Osteoblast (primary cell): ENCODE results near the gene AMOTL2. TPM values are rescaled to one million over a fixed set of nuclear protein-coding genes. Genes with fewer than 3 reads are reported as not detected.

Experiments
- DNase-seq: peaks from one replicate; pipeline ENCODE4 v3.0.0; 2011; ENCODE audit warnings: low spot score, mixed read lengths; ENCODE audit not compliant: insufficient read length; ENCODE audit errors: missing footprints
- H2AFZ ChIP-seq: 2 replicates; pipeline ENCODE4 v1.6.0; 2011; ENCODE audit warnings: mild to moderate bottlenecking, low read length
- H3K27ac ChIP-seq: 2 replicates; pipeline ENCODE4 v1.5.1; 2011; ENCODE audit warnings: mild to moderate bottlenecking, low read depth, low read length, moderate library complexity
- H3K27me3 ChIP-seq: 2 replicates; pipeline ENCODE4 v1.6.0; 2012; ENCODE audit warnings: mild to moderate bottlenecking, control low read depth, inconsistent platforms, low read length, moderate library complexity; ENCODE audit not compliant: insufficient read depth
- H3K36me3 ChIP-seq: 2 replicates; pipeline ENCODE4 v1.5.1; 2011; ENCODE audit warnings: mild to moderate bottlenecking, low read length, control low read depth, moderate library complexity; ENCODE audit not compliant: insufficient read depth
- H3K4me1 ChIP-seq: 2 replicates; pipeline ENCODE4 v1.5.1; 2011; ENCODE audit warnings: mild to moderate bottlenecking, low read length, control low read depth, moderate library complexity; ENCODE audit not compliant: insufficient read depth
- H3K4me2 ChIP-seq: 2 replicates; pipeline ENCODE4 v1.6.0; 2011; ENCODE audit warnings: mild to moderate bottlenecking, low read length; ENCODE audit not compliant: insufficient read depth
- H3K4me3 ChIP-seq: fragments of 200-600 bp; sonication (generic); 3 replicates; pipeline ENCODE4 v1.5.1; 2012; ENCODE audit warnings: mild to moderate bottlenecking, low read length, inconsistent platforms; ENCODE audit not compliant: insufficient read depth
- H3K79me2 ChIP-seq: 2 replicates; pipeline ENCODE4 v1.6.0; 2012; ENCODE audit warnings: mild to moderate bottlenecking, low read length, control low read depth, inconsistent platforms; ENCODE audit not compliant: insufficient read depth
- H3K9me3 ChIP-seq: 2 replicates; pipeline ENCODE4 v1.5.1; 2011; ENCODE audit warnings: low read depth, low read length, control low read depth
- H4K20me1 ChIP-seq: 2 replicates; pipeline ENCODE4 v1.6.0; 2012; ENCODE audit warnings: mild to moderate bottlenecking, low read length, control low read depth; ENCODE audit not compliant: insufficient read depth
- CTCF ChIP-seq: IDR thresholded peaks from 2 replicates; pipeline ENCODE4 v1.5.1; 2011; ENCODE audit warnings: mild to moderate bottlenecking, low read depth, low read length, moderate library complexity; ENCODE audit errors: extremely low read depth
- total RNA-seq: library from RNA; depleted of rRNA; stranded (reverse); fragments of >200 nt; gene quantifications from 2 replicates; pipeline ENCODE4 v1.2.3, GENCODE V29; 2012

The AMOTL2 gene
- total RNA-seq, 1 donor = 300 TPM

- Histone ChIP-seq H3K27ac (peak overlapping the region; percentile 99), H3K36me3 (peaks cover 33% of the 10 kb centered on the region), H3K4me3 (peak overlapping the region; percentile 98), H3K27me3 (no peaks in the 10 kb centered on the region), H3K4me1 (peaks cover 33% of the 10 kb centered on the region), H3K4me2 (peak overlapping the region; percentile 97), H3K79me2 (peaks cover 43% of the 10 kb centered on the region), H4K20me1 (peaks cover 36% of the 10 kb centered on the region), H3K9me3 (no peaks in the 10 kb centered on the region), H2AFZ (peak overlapping the region; percentile 53)
- no peak for TF ChIP-seq CTCF
- DNase-seq = peak; percentile 89
Measured at GRCh38 chr3:134374791-134375581, 739 bp upstream of the AMOTL2 start.

GRCh38 chr3:134373271-134374104 lies 759 bp downstream of the AMOTL2 start:
- peak overlapping the region; percentile 98 for H3K4me3 ChIP-seq
- H3K27me3 ChIP-seq = no peaks in the 10 kb centered on the region
- H3K9me3 ChIP-seq = no peaks in the 10 kb centered on the region
- H3K36me3 ChIP-seq = peaks cover 48% of the 10 kb centered on the region
- TF ChIP-seq CTCF = no peak
- H3K27ac ChIP-seq = peak overlapping the region; percentile 99
- peaks cover 58% of the 10 kb centered on the region for H3K79me2 ChIP-seq
- peak; percentile 97 for DNase-seq
- peak overlapping the region; percentile 97 for H3K4me2 ChIP-seq
- no peak overlapping the region for H2AFZ ChIP-seq
- peaks cover 50% of the 10 kb centered on the region for H4K20me1 ChIP-seq
- peaks cover 48% of the 10 kb centered on the region for H3K4me1 ChIP-seq

GRCh38 chr3:134372396-134373270 lies 1.6 kb downstream of the AMOTL2 start:
- Histone ChIP-seq H2AFZ (no peak overlapping the region), H3K27me3 (no peaks in the 10 kb centered on the region), H3K79me2 (peaks cover 65% of the 10 kb centered on the region), H3K27ac (peak overlapping the region; percentile 99), H4K20me1 (peaks cover 58% of the 10 kb centered on the region), H3K4me3 (peak overlapping the region; percentile 98), H3K4me2 (peak overlapping the region; percentile 97), H3K9me3 (no peaks in the 10 kb centered on the region), H3K36me3 (peaks cover 56% of the 10 kb centered on the region), H3K4me1 (peaks cover 56% of the 10 kb centered on the region)
- no peak for TF ChIP-seq CTCF
- peak; percentile 87 for DNase-seq
